ENCODE data around the gene PSPC1.

The PSPC1 gene

DNA sequence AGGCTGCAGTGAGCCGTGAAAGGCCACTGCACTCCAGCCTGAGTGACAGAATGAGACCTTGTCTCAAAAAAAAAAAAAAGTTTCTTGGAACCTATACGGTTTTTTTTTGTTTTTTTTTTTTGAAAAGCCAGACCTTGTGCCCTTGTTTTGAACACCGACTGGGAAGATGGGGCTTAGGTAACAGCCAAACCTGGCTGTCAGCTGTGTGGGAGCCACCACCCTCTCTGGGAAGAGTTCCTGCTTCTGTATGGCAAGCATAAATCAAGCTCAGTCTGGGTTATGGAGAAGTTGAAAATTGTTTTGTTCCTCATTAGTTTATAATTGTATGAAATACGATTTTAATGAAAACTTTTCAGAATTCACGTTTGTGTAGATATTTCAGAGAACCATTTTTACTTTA is 109.8 kb downstream of the PSPC1 start:
- no peak for DNase-seq

DNA sequence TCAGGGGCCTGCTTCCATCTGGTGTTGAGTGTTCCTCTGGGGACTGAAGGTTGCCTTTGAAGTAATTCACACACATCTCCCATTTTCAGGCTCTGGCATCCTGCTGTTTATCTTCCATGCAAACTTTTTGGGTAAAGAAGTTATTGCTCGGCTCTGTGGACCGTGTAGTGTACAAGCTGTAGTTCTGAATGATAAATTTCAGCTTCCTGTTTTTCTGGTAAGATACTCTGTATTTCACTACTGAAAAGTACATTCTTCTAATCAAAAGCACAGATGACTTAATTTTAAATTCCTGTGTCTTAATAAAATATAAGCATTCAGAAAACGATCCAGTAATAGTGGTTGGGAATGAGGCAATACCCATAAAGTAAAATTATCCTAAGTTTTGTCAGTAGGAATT is 112.6 kb downstream of the PSPC1 start:
- no peak for DNase-seq

DNA sequence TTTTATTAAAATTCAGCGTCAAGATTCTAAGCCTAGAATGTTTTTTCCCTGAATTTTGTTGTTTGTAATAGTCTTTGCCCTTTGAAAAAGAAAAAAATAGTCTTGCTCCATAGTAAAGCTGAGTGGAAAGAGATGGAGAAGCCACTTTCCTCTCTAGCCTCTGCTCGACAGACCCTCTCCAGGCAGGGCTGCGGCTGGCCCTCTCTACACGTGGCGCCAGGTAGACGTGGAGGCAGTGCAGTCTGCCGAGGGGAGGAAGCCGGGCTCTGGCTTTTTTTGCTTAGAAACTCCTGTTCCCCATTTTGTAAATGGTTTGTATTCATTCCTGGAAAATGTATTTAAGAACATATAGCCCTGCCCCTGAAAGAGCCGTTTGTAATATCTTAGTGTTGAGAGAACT is 114.0 kb downstream of the PSPC1 start:
- no peak for DNase-seq

DNA sequence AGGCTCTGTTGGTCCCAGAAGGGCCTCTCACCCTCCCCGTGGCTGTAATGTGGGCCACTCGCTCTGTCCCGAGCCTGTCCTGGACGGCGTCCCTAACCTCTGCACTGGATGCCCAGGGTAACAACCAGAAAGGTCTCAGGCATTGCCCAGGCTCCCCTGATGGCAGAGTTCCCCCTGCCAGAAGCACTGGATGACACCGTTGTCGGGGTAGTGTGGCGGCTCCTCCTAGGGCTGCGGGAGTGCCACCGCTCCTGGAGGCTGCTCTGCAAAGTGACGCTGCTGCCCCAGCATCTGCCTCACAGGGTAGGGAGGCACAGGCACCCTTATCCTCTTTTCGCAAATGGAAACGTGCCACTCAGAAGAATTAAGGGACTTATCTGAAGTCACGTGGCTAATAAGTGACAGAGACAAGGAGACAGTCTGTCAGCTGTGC is 117.3 kb downstream of the PSPC1 start:
- DNase-seq: no peak

DNA sequence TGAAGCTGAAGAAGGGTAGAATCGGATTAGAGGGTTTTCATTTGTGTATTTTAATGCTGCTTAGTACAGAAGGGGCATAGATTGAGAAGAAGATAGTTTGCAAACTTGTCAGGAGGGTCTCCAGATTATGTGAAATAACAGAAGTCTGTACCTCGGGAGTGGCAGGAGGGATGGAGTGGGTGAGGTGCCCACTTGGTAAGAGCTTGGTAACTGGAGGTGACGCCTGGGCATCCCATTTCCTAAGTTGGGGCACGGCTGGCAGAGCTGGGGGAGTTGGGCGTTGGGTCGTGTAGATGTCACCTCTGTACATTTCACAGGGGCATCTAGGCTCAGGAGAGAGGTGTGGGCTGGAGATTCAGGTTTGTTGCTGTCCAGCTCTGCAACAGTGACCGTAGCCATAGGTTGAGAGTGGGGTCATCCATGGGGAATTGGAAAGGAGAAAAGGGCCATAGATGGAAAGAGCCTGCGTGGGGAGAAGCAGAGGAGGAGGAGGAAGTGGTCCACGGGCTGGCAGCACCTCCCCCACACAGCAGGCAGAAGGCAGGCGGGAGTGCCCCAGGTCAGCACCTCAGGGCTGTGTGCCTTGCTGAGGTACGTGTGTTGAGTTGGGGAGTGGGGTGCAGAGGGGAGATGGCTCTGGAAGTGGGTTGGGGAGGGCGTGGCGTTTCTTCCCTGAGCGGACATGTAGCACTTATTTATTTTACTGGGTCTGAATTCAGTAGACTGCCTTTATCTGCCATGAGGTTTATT is 118.1 kb downstream of the PSPC1 start:
- DNase-seq: no peak

DNA sequence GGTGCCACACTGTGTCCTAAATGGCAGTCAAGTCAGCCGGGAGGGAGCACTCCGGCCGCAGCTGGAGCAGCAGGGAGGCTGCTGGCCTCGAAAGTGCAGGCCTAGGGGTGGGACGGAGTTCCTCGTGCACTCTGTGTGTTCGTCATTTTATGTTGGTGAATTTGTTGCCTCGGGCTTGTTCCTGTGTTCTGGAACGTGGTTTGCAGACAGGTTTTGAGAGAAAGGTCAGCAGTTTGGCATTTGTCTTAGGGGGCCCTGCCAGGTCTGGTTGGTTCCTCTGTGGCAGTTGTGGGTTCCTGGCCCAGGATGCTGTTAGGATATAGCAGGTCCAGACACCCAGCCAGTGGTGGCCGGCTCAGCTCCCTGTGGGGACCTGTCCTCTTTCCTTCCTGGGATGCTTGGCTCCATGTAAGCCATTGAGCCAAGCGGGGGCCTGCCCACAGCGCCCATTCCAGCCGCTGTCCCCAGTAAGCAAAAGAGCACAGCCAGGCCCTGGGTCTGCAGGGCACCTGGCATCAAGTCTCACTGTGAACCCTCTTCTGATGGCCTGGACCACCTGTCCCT is 119.2 kb downstream of the PSPC1 start:
- no peak for DNase-seq

DNA sequence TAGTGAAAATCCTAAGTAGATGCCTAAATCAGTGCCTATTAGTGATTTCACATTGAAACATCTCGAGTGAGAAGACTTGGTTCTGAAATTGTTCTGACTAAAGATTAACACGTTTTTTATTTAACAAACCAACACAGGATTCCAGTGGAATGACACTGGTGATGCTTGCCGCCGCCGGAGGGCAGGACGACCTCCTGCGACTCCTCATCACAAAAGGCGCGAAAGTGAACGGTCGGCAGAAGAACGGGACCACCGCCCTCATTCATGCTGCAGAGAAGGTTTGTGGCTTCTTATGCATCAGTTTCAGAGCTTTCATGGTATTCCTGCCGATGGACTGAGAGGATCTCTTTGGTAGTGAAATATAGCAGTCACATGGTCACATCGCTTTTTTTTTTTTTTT is 121.2 kb downstream of the PSPC1 start:
- DNase-seq: no peak

DNA sequence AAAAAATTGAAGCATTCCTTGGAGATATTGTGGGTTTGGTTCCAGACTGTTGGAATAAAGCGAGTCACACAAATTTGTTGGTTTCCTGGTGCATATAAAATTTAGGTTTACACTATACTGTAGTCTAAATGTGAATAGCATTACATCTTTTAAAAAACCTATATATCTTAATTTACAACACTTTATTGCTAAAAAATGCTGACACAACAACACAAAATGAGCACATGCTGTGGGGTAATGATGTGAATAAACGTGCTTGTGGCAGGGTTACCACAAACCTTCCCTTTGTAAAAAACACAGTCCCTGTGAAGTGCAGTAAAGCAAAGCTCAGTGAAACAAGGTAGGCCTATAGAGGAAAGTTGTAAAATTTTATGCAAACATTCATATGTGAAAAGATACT is 121.6 kb downstream of the PSPC1 start:
- no peak for DNase-seq

DNA sequence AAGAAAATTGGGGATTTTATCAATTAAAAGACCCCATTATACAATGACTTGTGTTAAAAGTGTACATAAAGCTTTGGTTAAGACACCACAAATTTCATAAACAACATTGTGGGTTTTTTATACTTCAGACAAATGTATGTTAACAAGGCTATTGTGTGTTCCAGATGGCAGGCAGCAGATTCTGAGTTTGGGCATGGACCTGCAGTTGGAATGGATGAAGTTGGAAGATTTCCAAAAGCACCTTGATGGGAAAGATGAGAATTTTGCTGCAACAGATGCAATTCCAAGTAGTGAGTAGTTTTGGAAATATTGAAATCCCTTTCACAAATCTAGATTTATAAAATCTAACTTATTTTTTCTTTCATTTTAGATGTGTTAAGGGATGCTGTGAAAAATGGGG is 123.9 kb downstream of the PSPC1 start:
- no peak for DNase-seq

DNA sequence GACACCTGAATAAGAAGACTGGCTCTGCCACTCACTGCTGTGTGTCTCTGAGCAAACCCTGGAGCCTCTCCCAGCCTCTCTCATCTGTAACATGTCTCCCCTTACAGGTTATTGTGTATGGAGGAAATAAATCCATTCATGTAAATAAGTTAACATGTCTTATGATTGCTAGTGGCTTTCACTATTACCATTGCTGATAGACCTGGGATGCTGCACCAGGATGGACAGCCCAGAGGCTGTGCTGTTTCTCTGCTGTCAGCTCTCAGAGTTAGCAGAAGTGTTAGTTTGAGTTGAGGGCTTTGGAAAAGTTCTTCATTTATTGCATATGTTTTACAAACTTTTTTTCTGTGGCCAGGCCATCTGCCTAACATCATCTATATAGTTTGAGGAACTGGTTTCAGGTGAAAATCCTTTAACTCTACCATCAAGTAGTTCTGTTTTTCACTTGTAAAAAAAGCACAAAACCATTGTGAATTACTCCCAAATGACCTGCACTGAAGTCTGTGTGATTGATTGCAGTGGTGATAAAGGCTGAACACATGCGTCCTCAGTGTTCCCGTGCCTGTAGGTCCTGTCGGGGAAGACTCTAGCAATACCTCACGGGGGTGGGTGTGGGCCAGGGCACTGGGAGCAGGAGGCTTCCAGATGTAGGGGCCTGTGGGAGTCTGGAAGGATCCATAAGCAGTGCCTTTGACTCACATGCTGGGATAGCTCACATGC is 124.7 kb downstream of the PSPC1 start:
- no peak for DNase-seq

All from NCI-H1694 (cell line).